IMR-90 (cell line): ENCODE measurements around the gene SH3RF3. TPM values are rescaled to one million over a fixed set of nuclear protein-coding genes. Genes with fewer than 3 reads are reported as not detected.

Source experiments
- ATAC-seq: fragments of 200-7000 bp; cut with Tn5 transposase; 2 replicates; pipeline ENCODE4 v1.9.1; 2020; ENCODE audit warnings: low read depth, mild to moderate bottlenecking, moderate library complexity
- BruUV-seq: library from RNA; stranded (reverse); fragments of 400-500 nt; replicated peaks from 2 replicates; lab custom pipeline; 2021; lab: Mats Ljungman, UMichigan
- CTCF ChIA-PET: fragments of 300-600 bp; formaldehyde crosslinking; extraction: SDS; loops from one replicate; lab custom pipeline; 2021; ENCODE audit warnings: antibody characterized with exemption; lab: Yijun Ruan, JAX
- POLR2A ChIA-PET: fragments of 300-600 bp; sonication (Branson Sonifier 250); formaldehyde crosslinking; loops from one replicate; lab custom pipeline; 2022; ENCODE audit warnings: antibody characterized with exemption; ENCODE audit not compliant: unreplicated experiment; lab: Charles Lee
- DNase-seq: peaks from one replicate; pipeline ENCODE4 v3.0.0; 2013
- H2AFZ ChIP-seq: replicated peaks from 2 replicates; pipeline ENCODE3; 2013; ENCODE audit warnings: low read length, mild to moderate bottlenecking; ENCODE audit not compliant: poor library complexity
- H2AK5ac ChIP-seq: 2 replicates; pipeline ENCODE4 v1.6.1; 2013; ENCODE audit warnings: low read depth, low read length, inconsistent platforms
- H2AK9ac ChIP-seq: replicated peaks from 2 replicates; pipeline ENCODE3; 2013; ENCODE audit warnings: mild to moderate bottlenecking, low read depth, low read length, moderate library complexity; ENCODE audit not compliant: poor library complexity
- H2BK120ac ChIP-seq: 2 replicates; pipeline ENCODE4 v1.6.1; 2013; ENCODE audit warnings: low read depth, low read length, inconsistent platforms
- H2BK15ac ChIP-seq: 3 replicates; pipeline ENCODE4 v1.6.1; 2013; ENCODE audit warnings: low read depth, low read length, inconsistent platforms
- H2BK20ac ChIP-seq: 2 replicates; pipeline ENCODE4 v1.6.1; 2013; ENCODE audit warnings: low read depth, mild to moderate bottlenecking, inconsistent platforms, low read length, moderate library complexity
- H2BK5ac ChIP-seq: 2 replicates; pipeline ENCODE4 v1.6.1; 2013; ENCODE audit warnings: mild to moderate bottlenecking, low read depth, low read length, inconsistent platforms; ENCODE audit not compliant: poor library complexity, severe bottlenecking
- H3K14ac ChIP-seq: replicated peaks from 2 replicates; pipeline ENCODE4 v1.6.1; 2013; ENCODE audit warnings: low read depth, low read length, inconsistent platforms
- H3K18ac ChIP-seq: 2 replicates; pipeline ENCODE4 v1.6.1; 2013; ENCODE audit warnings: low read depth, low read length, control low read depth
- H3K23ac ChIP-seq: 2 replicates; pipeline ENCODE4 v1.6.1; 2013; ENCODE audit warnings: low read depth, low read length, inconsistent platforms
- H3K27ac ChIP-seq: 2 replicates; pipeline ENCODE4 v1.5.1; 2013; ENCODE audit warnings: mild to moderate bottlenecking, control low read depth, low read length; ENCODE audit not compliant: insufficient read depth
- H3K27me3 ChIP-seq: 2 replicates; pipeline ENCODE4 v1.6.1; 2013; ENCODE audit warnings: low read length; ENCODE audit not compliant: control insufficient read depth, insufficient read depth
- H3K36me3 ChIP-seq: 2 replicates; pipeline ENCODE4 v1.6.1; 2013; ENCODE audit warnings: low read length, mixed read lengths; ENCODE audit not compliant: control insufficient read depth, insufficient read depth
- H3K4ac ChIP-seq: 2 replicates; pipeline ENCODE4 v1.6.1; 2013; ENCODE audit warnings: low read depth, low read length, inconsistent platforms
- H3K4me1 ChIP-seq: 2 replicates; pipeline ENCODE4 v1.6.1; 2013; ENCODE audit warnings: low read length, mixed read lengths; ENCODE audit not compliant: control insufficient read depth, insufficient read depth
- H3K4me2 ChIP-seq: 2 replicates; pipeline ENCODE4 v1.6.1; 2013; ENCODE audit warnings: low read depth, mild to moderate bottlenecking, control low read depth, low read length, moderate library complexity
- H3K4me3 ChIP-seq: 2 replicates; pipeline ENCODE4 v1.5.1; 2013; ENCODE audit warnings: low read depth, mild to moderate bottlenecking, control low read depth, low read length, moderate library complexity; ENCODE audit not compliant: insufficient read depth
- H3K56ac ChIP-seq: 2 replicates; pipeline ENCODE4 v1.6.1; 2013; ENCODE audit warnings: low read length, inconsistent platforms; ENCODE audit not compliant: insufficient read depth; ENCODE audit errors: extremely low read depth
- H3K79me1 ChIP-seq, 2 experiments: 2 replicates each; pipeline ENCODE4 v1.6.1; 2013; ENCODE audit warnings: low read length in 2 of 2, inconsistent platforms in 1 of 2, low read depth in 1 of 2
- H3K9ac ChIP-seq: 2 replicates; pipeline ENCODE4 v1.6.1; 2013; ENCODE audit warnings: low read depth, low read length, control low read depth
- H3K9me1 ChIP-seq: 2 replicates; pipeline ENCODE4 v1.6.1; 2013; ENCODE audit warnings: low read length, inconsistent platforms; ENCODE audit not compliant: insufficient read depth
- H3K9me3 ChIP-seq: 2 replicates; pipeline ENCODE4 v1.6.1; 2013; ENCODE audit warnings: low read length; ENCODE audit not compliant: control insufficient read depth, insufficient read depth
- H4K20me1 ChIP-seq: 2 replicates; pipeline ENCODE4 v1.6.1; 2013; ENCODE audit warnings: low read length, inconsistent platforms; ENCODE audit not compliant: insufficient read depth
- H4K5ac ChIP-seq: 2 replicates; pipeline ENCODE4 v1.6.1; 2013; ENCODE audit warnings: mild to moderate bottlenecking, low read depth, low read length, control low read depth
- H4K8ac ChIP-seq, 2 experiments: 2 replicates each; pipeline ENCODE4 v1.6.1; 2013; ENCODE audit warnings: low read depth in 2 of 2, low read length in 2 of 2, control low read depth in 1 of 2, inconsistent platforms in 1 of 2
- H4K91ac ChIP-seq: 2 replicates; pipeline ENCODE4 v1.6.1; 2013; ENCODE audit warnings: low read depth, low read length, inconsistent platforms; ENCODE audit not compliant: insufficient read depth
- BHLHE40 ChIP-seq: fragments of 150-350 bp; IDR thresholded peaks from 2 replicates; pipeline ENCODE4 v1.6.1; 2016; ENCODE audit warnings: mild to moderate bottlenecking, low read depth, low read length
- MAFK ChIP-seq: IDR thresholded peaks from 2 replicates; pipeline ENCODE4 v1.6.1; 2012; ENCODE audit warnings: low read depth, low read length, improper control_type of control experiment
- RAD21 ChIP-seq: IDR thresholded peaks from 2 replicates; pipeline ENCODE4 v1.6.1; 2012; ENCODE audit warnings: low read length, improper control_type of control experiment
- RCOR1 ChIP-seq: IDR thresholded peaks from 2 replicates; pipeline ENCODE4 v1.6.1; 2012; ENCODE audit warnings: mild to moderate bottlenecking, low read length, improper control_type of control experiment; ENCODE audit not compliant: insufficient replicate concordance
- RFX5 ChIP-seq: IDR thresholded peaks from 2 replicates; pipeline ENCODE4 v1.8.0; 2012; ENCODE audit warnings: low read depth, mild to moderate bottlenecking, low read length, moderate library complexity
- USF2 ChIP-seq: fragments of 150-350 bp; IDR thresholded peaks from 2 replicates; pipeline ENCODE4 v1.6.1; 2017; ENCODE audit warnings: mild to moderate bottlenecking, antibody characterized with exemption, low read length, low read depth
- WGBS, 2 experiments: methylation state at CpG; one replicate each; pipeline versions ENCODE4 v1.1.5 to v1.1.7; 2013; ENCODE audit warnings: missing lambda C conversion rate in 2 of 2; ENCODE audit not compliant: insufficient read length in 1 of 2; ENCODE audit errors: extremely low coverage in 2 of 2; 5-methylcytosine and 5-hydroxymethylcytosine counted together
- dilution Hi-C: fragments of 300-500 bp; cut with HindIII; formaldehyde crosslinking; loops from one replicate; pipeline ENCODE4 v1.14.3; 2018; ENCODE audit warnings: low sequenced_read_pairs; ENCODE audit not compliant: unreplicated experiment
- in situ Hi-C: fragments of 300-500 bp; cut with MboI; formaldehyde crosslinking; loops from 3 replicates; pipeline ENCODE4 v1.14.3; 2019; ENCODE audit warnings: low sequenced_read_pairs, inconsistent platforms, mixed read lengths
- intact Hi-C: fragments of 100-400 bp; cut with micrococcal nuclease; formaldehyde crosslinking; loops from 2 replicates; pipeline ENCODE4 v1.10.0; 2022
- polyA plus RNA-seq, 3 experiments: library from polyadenylated mRNA; depleted of rRNA; stranded (reverse); fragments of >200 nt; gene quantifications; 2 replicates each; pipeline ENCODE4 v1.2.3, GENCODE V29; 2012; ENCODE audit warnings: low replicate concordance in 1 of 3
- total RNA-seq: library from RNA; depleted of rRNA; stranded (reverse); fragments of >200 nt; gene quantifications from 2 replicates; pipeline ENCODE4 v1.2.3, GENCODE V29; 2012

The SH3RF3 gene
- total and polyA plus RNA-seq, 2 of the 4 experiments (the other 2 are of a cell fraction) = 3.4 to 5.3 TPM

GRCh38 chr2:109188496-109188890, 59.5 kb downstream of the SH3RF3 start:
- peaks cover 28% of the 10 kb centered on the region for H3K9me1 ChIP-seq
- CTCF ChIA-PET = no interaction called here
- H4K5ac ChIP-seq = no peak overlapping the region
- H3K27me3 ChIP-seq = no peaks in the 10 kb centered on the region
- H3K36me3 ChIP-seq = no peaks in the 10 kb centered on the region
- no peak overlapping the region for H2AK9ac ChIP-seq
- no peak overlapping the region for H2BK20ac ChIP-seq
- 100% methylated on average over 2 of the region's 14 CpGs; no CpG with 5 or more reads in 1 of the 2 experiments for WGBS, 2 experiments
- H2AK5ac ChIP-seq = peak overlapping the region; percentile 28; the same call in 1 of the 2 replicates
- dilution Hi-C loops (no loop called here), in situ Hi-C loops (no loop called here), intact Hi-C loops (no loop called here)
- H3K14ac ChIP-seq = no peak overlapping the region
- H3K23ac ChIP-seq = no peak overlapping the region
- H4K20me1 ChIP-seq = peaks cover 27% of the 10 kb centered on the region; the same call in 1 of the 2 replicates
- H3K4me3 ChIP-seq = no peak overlapping the region
- POLR2A ChIA-PET = no interaction called here
- peaks cover 27% of the 10 kb centered on the region for H3K4me1 ChIP-seq
- no TSS peak for BruUV-seq
- no peak for TF ChIP-seq MAFK
- no peak for TF ChIP-seq RAD21
- TF ChIP-seq RFX5 = no peak
- TF ChIP-seq RCOR1 = no peak
- no peak for TF ChIP-seq USF2
- no peak for TF ChIP-seq BHLHE40
- H3K56ac ChIP-seq = no peak overlapping the region
- H3K4ac ChIP-seq = no peak overlapping the region; the same call in none of the 2 replicates
- H4K8ac ChIP-seq = no peak overlapping the region
- ATAC-seq = no peak
- H2BK15ac ChIP-seq = peak overlapping the region; percentile 31; the same call in 1 of the 3 replicates
- H3K79me1 ChIP-seq = peaks cover 64 to 89% of the 10 kb centered on the region in 2 experiments
- DNase-seq = no peak
- no peak overlapping the region for H3K18ac ChIP-seq
- H2BK120ac ChIP-seq = peak overlapping the region; percentile 25; the same call in 1 of the 2 replicates
- H2BK5ac ChIP-seq = no peak overlapping the region
- no peaks in the 10 kb centered on the region for H3K9me3 ChIP-seq
- no peak overlapping the region for H3K27ac ChIP-seq
- H3K9ac ChIP-seq = no peak overlapping the region
- H3K4me2 ChIP-seq = no peak overlapping the region
- no peak overlapping the region for H2AFZ ChIP-seq
- H4K91ac ChIP-seq = no peak overlapping the region
